ENCODE measurements around the gene NAA20. TPM values are rescaled to one million over a fixed set of nuclear protein-coding genes. Genes with fewer than 3 reads are reported as not detected.

The NAA20 gene
- total and polyA plus RNA-seq, 2 donors (not counting 1 experiment from before 2014, with no cell fraction given): 42.4 to 82.6 TPM

DNA sequence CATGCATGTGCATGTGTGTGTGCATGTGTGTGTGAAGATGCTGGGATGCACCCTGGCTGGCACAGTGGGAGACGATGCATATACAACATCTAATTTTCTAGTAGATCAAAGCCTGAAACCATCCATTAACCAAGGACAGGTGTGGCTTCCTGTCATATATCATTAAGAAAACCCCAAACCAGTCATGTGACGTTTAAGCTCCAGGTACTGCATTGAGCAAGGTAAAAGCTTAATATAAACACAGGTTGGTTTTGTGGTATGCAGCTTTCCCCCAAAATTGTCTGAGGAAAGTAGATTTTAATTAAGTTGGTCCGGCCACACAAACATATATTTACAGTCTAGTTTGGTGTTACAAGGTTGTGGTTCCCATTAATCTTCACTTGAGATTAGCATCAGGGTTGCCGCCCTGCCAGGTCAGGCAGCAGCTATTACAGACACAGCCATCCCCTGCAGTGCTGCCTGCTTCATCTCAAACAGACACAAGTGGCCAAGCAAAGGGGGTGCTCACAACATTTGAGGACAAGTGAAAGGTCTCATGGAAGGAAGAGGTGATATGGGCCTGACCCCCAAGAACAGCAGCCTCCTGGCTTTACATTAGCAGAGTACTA lies 48.6 kb upstream of the NAA20 start:
- Histone ChIP-seq H3K27ac (ENCODE audit: insufficient read depth, low read length) (no peak overlapping the region), H3K4me3 (replicated peaks in 1 of 4; ENCODE audit: control extremely low read depth in 1 of 4, insufficient read depth in 1 of 4, low read depth in 3 of 4, low read length in 4 of 4) (no peak overlapping the region), H3K36me3 (ENCODE audit: control insufficient read depth, insufficient read depth, low read length) (no peaks in the 10 kb centered on the region), H3K27me3 (ENCODE audit: control insufficient read depth, insufficient read depth, low read length) (no peaks in the 10 kb centered on the region), H3K4me2 (ENCODE audit: extremely low read depth, insufficient read depth, low read length) (no peak overlapping the region), H3K4me1 (ENCODE audit: control insufficient read depth, extremely low read depth, insufficient read depth, low read length) (peaks cover 13% of the 10 kb centered on the region), H3K9me3 (ENCODE audit: control insufficient read depth, insufficient read depth, low read depth, low read length) (no peaks in the 10 kb centered on the region), H2AFZ (ENCODE audit: low read length) (no peak overlapping the region), H3K9ac (ENCODE audit: insufficient read depth, low read length) (no peak overlapping the region), H4K20me1 (ENCODE audit: control insufficient read depth, extremely low read depth, insufficient read depth, low read length) (no peaks in the 10 kb centered on the region), H3K79me2 (ENCODE audit: control insufficient read depth, insufficient read depth, low read length) (no peaks in the 10 kb centered on the region)
- TF ChIP-seq, protein P1, sequence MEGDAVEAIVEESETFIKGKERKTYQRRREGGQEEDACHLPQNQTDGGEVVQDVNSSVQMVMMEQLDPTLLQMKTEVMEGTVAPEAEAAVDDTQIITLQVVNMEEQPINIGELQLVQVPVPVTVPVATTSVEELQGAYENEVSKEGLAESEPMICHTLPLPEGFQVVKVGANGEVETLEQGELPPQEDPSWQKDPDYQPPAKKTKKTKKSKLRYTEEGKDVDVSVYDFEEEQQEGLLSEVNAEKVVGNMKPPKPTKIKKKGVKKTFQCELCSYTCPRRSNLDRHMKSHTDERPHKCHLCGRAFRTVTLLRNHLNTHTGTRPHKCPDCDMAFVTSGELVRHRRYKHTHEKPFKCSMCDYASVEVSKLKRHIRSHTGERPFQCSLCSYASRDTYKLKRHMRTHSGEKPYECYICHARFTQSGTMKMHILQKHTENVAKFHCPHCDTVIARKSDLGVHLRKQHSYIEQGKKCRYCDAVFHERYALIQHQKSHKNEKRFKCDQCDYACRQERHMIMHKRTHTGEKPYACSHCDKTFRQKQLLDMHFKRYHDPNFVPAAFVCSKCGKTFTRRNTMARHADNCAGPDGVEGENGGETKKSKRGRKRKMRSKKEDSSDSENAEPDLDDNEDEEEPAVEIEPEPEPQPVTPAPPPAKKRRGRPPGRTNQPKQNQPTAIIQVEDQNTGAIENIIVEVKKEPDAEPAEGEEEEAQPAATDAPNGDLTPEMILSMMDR (conservative IDR thresholded peaks at IDR 0.05 in 1 of 2, IDR thresholded peaks at IDR 0.05 in 1 of 2; ENCODE audit: low read depth in 1 of 2, low read length in 2 of 2): no peak
- no peak for TF ChIP-seq EZH2 (IDR thresholded peaks at IDR 0.05; ENCODE audit: low read length, missing control alignments)
- no peak for DNase-seq (ENCODE audit: low read depth in 2 of 2)

DNA sequence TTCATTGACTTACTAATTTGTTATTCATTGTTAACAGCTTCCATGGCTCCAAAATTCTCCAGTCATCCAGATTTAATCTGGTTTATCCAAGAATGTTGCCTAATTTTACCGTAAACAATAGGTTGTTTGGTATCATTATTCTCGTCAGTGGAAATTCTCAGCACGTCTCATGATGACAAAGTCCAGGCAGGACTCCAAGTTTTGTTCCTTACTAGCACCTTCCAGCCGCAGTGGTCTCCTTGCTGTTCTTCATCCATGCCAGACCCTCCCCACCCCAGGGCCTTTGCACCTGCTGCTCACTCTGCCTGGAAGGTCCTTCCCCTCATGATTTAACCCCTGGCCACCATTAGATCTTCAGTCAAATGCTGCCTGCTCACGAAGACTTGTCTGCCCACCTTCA lies 48.1 kb upstream of the NAA20 start:
- TF ChIP-seq, protein P1 (conservative IDR thresholded peaks at IDR 0.05 in 1 of 2, IDR thresholded peaks at IDR 0.05 in 1 of 2; ENCODE audit: low read depth in 1 of 2, low read length in 2 of 2): no peak
- no peak for TF ChIP-seq EZH2 (IDR thresholded peaks at IDR 0.05; ENCODE audit: low read length, missing control alignments)
- H3K79me2 ChIP-seq (ENCODE audit: control insufficient read depth, insufficient read depth, low read length): no peaks in the 10 kb centered on the region
- no peaks in the 10 kb centered on the region for H3K27me3 ChIP-seq (ENCODE audit: control insufficient read depth, insufficient read depth, low read length)
- H2AFZ ChIP-seq (ENCODE audit: low read length): no peak overlapping the region
- peaks cover 13% of the 10 kb centered on the region for H3K4me1 ChIP-seq (ENCODE audit: control insufficient read depth, extremely low read depth, insufficient read depth, low read length)
- H3K4me3 ChIP-seq (replicated peaks in 1 of 4; ENCODE audit: control extremely low read depth in 1 of 4, insufficient read depth in 1 of 4, low read depth in 3 of 4, low read length in 4 of 4): no peak overlapping the region
- no peaks in the 10 kb centered on the region for H3K36me3 ChIP-seq (ENCODE audit: control insufficient read depth, insufficient read depth, low read length)
- H3K27ac ChIP-seq (ENCODE audit: insufficient read depth, low read length): no peak overlapping the region
- no peaks in the 10 kb centered on the region for H4K20me1 ChIP-seq (ENCODE audit: control insufficient read depth, extremely low read depth, insufficient read depth, low read length)
- no peaks in the 10 kb centered on the region for H3K9me3 ChIP-seq (ENCODE audit: control insufficient read depth, insufficient read depth, low read depth, low read length)
- H3K4me2 ChIP-seq (ENCODE audit: extremely low read depth, insufficient read depth, low read length): no peak overlapping the region
- no peak overlapping the region for H3K9ac ChIP-seq (ENCODE audit: insufficient read depth, low read length)
- no peak for DNase-seq (ENCODE audit: low read depth in 2 of 2)

DNA sequence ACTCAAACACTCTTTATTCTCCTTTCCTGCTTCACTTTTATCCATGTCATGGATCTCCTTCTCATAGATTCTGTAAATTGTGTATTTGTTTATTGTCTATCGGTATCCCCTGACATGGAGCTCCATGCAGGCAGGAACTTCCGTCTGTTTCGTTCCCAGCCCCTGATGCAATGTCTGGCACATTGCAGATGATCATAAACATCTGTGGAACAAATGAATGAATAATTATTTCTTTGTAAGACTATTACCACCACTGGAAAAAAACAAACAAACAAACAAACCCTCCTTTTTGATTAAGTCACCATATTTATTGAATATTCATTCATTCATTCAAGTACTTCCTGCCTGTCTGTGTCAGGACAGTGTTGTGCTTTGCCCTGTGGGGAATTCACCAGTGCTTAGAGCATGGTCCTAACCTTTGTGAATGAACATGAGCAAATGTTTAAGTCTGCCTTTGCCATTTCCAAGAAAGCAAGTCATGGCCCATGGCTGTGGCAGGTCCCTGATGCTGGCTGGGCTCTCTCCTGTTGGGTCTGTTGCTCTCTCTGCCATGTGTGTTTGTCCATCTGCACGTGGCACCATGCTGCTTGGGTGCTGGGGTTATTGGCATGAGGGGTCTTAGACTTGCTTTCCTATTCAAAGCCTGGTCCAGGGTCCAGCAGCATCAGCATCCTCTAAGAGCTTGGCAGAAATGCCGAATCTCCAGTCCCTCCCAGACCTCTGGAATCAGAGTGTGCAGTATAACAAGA lies 47.5 kb upstream of the NAA20 start:
- H3K27ac ChIP-seq (ENCODE audit: insufficient read depth, low read length): no peak overlapping the region
- no peak overlapping the region for H2AFZ ChIP-seq (ENCODE audit: low read length)
- H3K9ac ChIP-seq (ENCODE audit: insufficient read depth, low read length): no peak overlapping the region
- no peak overlapping the region for H3K4me2 ChIP-seq (ENCODE audit: extremely low read depth, insufficient read depth, low read length)
- no peaks in the 10 kb centered on the region for H4K20me1 ChIP-seq (ENCODE audit: control insufficient read depth, extremely low read depth, insufficient read depth, low read length)
- H3K4me3 ChIP-seq (replicated peaks in 1 of 4; ENCODE audit: control extremely low read depth in 1 of 4, insufficient read depth in 1 of 4, low read depth in 3 of 4, low read length in 4 of 4): no peak overlapping the region
- H3K79me2 ChIP-seq (ENCODE audit: control insufficient read depth, insufficient read depth, low read length): no peaks in the 10 kb centered on the region
- no peaks in the 10 kb centered on the region for H3K27me3 ChIP-seq (ENCODE audit: control insufficient read depth, insufficient read depth, low read length)
- TF ChIP-seq, protein P1 (conservative IDR thresholded peaks at IDR 0.05 in 1 of 2, IDR thresholded peaks at IDR 0.05 in 1 of 2; ENCODE audit: low read depth in 1 of 2, low read length in 2 of 2): no peak
- TF ChIP-seq EZH2 (IDR thresholded peaks at IDR 0.05; ENCODE audit: low read length, missing control alignments): no peak
- peaks cover 9% of the 10 kb centered on the region for H3K4me1 ChIP-seq (ENCODE audit: control insufficient read depth, extremely low read depth, insufficient read depth, low read length)
- no peaks in the 10 kb centered on the region for H3K36me3 ChIP-seq (ENCODE audit: control insufficient read depth, insufficient read depth, low read length)
- no peaks in the 10 kb centered on the region for H3K9me3 ChIP-seq (ENCODE audit: control insufficient read depth, insufficient read depth, low read depth, low read length)
- no peak for DNase-seq (ENCODE audit: low read depth in 2 of 2)

Data from fibroblast of lung (primary cell).